CD1c-positive myeloid dendritic cell (primary cell): ENCODE results near the gene TXNRD2.
"Not testable (repeated sequence)": the region's sequence is repeated elsewhere in the genome, so short reads cannot be mapped to it uniquely, and the experiment has no call there.

ENCODE experiments used
- DNase-seq: peaks from one replicate; pipeline ENCODE4 v3.0.0-alpha.2; 2016; ENCODE audit errors: extremely low spot score

TXNRD2 gene

GRCh38 chr22:19923914-19924513, 17.6 kb downstream of the TXNRD2 start:
- no peak for DNase-seq

GRCh38 chr22:19921544-19922081, 20.0 kb downstream of the TXNRD2 start:
- DNase-seq, result no peak

- DNase-seq, result no peak
Observed at GRCh38 chr22:19919701-19920363, 21.8 kb downstream of the TXNRD2 start.

GRCh38 chr22:19918332-19919106, 23.1 kb downstream of the TXNRD2 start:
- DNase-seq, result no peak

- DNase-seq, result no peak
Observed at GRCh38 chr22:19917389-19918138, 24.1 kb downstream of the TXNRD2 start.

- DNase-seq, result no peak
Observed at GRCh38 chr22:19916941-19917340, 24.7 kb downstream of the TXNRD2 start.

- no peak for DNase-seq
Observed at GRCh38 chr22:19916006-19916405, 25.6 kb downstream of the TXNRD2 start.

GRCh38 chr22:19915287-19915954, 26.2 kb downstream of the TXNRD2 start:
- DNase-seq, result no peak

- no peak for DNase-seq
Observed at GRCh38 chr22:19914201-19914943, 27.2 kb downstream of the TXNRD2 start.

GRCh38 chr22:19913337-19913936, 28.2 kb downstream of the TXNRD2 start:
- DNase-seq, result no peak

- no peak for DNase-seq
Observed at GRCh38 chr22:19912271-19912999, 29.2 kb downstream of the TXNRD2 start.

GRCh38 chr22:19911540-19912270, 29.9 kb downstream of the TXNRD2 start:
- no peak for DNase-seq

GRCh38 chr22:19910180-19910744, 31.4 kb downstream of the TXNRD2 start:
- no peak for DNase-seq

GRCh38 chr22:19909350-19910179, 32.1 kb downstream of the TXNRD2 start:
- DNase-seq, result peak; percentile 81

- not testable (repeated sequence) for DNase-seq
Observed at GRCh38 chr22:19907902-19908301, 33.7 kb downstream of the TXNRD2 start.

GRCh38 chr22:19906864-19907263, 34.8 kb downstream of the TXNRD2 start:
- DNase-seq, result not testable (repeated sequence)
